NCI-H1105 treated with DMSO at 0.1 percent for 48 hours (cell line): ENCODE results near the gene ENO1.
A peak's percentile ranks its signal among the peaks of the same experiment; 100 is the strongest.
"Not testable (repeated sequence)": the region's sequence is repeated elsewhere in the genome, so short reads cannot be mapped to it uniquely, and the experiment has no call there.

Source experiments
- DNase-seq: peaks from one replicate; lab custom pipeline; 2025; lab: John Stamatoyannopoulos, UW

Gene ENO1

DNA sequence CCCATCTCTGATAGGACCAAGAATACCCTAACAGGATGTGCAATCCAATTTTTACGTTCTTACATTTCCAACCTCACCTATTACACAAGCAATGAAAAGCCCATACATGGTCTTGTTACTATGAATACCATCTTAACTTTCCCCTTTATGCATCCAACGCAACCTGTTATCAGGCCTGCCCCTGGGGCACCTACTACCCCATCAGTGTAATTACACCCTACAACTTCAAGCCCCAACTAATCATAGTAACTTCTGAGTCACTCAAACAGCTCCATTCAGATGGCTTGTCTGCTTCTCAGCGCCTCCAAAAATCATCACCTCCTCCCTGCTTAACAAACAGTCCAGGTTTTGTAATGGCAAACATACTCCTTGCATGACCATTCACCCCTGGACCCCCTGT lies 18.3 kb upstream of the ENO1 start:
- not testable (repeated sequence) for DNase-seq

DNA sequence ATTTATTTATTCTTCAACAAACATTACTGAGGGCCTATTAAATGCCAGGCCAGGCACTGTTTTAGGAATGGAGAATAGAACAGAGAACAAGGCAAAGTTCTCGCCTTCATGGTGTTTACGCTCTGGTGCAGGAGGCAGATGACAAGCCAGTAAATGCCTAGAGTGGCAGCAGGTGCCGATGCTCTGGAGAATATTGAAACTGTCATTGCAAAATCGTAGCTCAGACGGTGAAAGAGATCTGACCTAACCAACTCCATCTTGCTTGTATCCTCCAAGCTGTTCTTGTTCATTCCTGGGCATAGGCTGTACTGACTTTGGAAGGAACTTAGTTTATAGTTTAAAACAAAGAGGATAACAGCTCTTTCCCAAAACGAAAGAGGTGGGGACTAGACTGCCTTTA lies 13.5 kb upstream of the ENO1 start:
- DNase-seq: no peak

- no peak for DNase-seq
These were observed 12.9 kb upstream of the ENO1 start for GRCh38 chr1:8891401-8891800.

DNA sequence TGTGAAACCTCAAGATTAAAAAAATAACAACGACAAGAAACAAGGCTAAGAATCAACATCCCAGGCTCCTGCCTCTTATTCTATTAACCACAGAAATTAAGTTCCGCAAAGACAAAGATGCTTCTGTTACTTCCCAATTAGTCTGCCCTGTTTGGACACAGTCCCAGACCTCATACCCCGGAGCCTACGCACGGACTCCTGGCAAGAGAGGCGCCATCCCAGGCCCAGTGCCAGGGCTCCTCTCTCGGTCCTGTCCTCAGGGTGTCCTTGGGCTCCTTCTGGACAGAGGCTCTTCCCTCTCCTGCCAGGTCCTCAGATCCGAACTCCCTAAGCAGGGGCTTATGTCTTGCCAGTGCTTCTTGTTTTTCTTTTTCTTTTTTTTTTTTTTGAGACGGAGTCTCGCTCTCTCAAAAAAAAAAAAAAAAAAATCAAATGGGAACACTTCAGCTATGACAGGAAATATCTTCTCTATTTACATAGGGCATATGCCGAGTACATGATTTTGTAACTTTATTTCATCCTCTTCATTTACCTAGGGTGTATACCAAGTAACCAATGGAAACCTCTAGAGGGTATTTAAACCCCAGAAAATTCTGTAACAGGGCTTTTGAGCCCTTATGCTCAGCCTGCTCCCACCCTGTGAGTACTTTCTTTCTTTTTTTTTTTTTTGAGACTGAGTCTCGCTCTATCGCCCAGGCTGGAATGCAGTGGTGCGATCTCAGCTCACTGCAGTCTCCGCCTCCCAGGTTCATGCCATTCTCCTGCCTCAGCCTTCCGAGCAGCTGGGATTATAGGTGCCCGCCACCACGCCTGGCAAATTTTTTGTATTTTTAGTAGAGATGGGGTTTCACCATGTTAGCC lies 11.7 kb upstream of the ENO1 start:
- peak; percentile 79 for DNase-seq

GRCh38 chr1:8889103-8889846 lies 10.8 kb upstream of the ENO1 start:
- DNase-seq: no peak

DNA sequence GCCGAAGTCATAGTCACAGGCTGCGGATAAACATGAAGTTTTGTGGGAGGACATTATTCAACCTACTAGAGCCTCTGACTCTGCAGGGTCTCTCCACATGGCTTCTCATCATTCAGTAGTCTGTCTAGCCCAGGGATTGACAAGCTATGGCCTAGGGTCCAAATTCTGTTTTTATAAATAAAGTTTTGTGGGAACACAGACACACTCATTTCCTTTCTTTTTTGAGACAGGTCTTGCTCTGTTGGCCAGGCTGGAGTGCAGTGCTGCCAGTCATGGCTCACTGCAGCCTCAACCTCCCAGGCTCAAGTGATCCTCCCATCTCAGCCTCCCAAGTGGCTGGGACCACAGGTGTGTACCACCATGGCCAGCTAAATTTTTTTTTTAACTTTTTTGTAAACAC lies 8.1 kb upstream of the ENO1 start:
- no peak for DNase-seq

- DNase-seq: not testable (repeated sequence)
These were observed 7.6 kb upstream of the ENO1 start for GRCh38 chr1:8886031-8886524.

DNA sequence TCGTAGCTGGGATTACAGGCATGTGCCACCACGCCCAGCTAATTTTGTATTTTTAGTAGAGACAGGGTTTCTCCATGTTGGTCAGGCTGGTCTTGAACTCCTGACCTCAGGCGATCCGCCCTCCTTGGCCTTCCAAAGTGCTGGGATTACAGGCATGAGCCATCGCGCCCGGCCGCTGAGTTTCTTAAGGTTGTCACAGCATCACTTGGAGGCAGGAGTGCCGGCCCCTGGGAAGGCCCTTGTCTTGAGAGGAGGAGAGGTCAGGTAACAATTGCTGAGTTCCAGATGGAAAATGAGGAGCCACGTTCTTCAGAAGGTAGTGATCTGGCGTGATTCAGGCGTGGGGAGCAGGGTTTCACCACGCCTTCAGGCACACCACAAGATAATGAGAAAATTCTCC lies 5.6 kb upstream of the ENO1 start:
- DNase-seq: not testable (repeated sequence)

DNA sequence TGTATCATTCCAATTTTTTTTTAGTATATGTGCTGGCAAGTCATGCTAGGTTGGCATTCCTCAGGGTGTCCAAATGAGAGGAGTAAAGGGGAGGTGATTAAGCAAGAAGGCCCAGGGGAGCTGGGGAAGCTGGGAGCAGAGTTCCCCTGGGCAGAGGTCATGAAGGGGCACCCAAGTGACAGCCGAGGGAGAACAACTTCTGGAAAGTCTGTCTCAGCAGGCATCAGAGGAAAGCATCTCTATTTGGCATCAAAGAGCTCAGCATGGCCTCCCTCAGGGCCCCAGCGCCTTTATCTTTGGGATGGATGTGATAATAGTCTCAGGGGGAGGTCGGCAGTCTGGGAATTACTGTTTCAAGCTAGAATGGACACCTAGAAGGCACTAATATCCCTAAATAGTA lies 5.0 kb upstream of the ENO1 start:
- no peak for DNase-seq

- DNase-seq: no peak
These were observed 1.6 kb upstream of the ENO1 start for GRCh38 chr1:8879922-8880676.

GRCh38 chr1:8879464-8879921 lies 1.0 kb upstream of the ENO1 start:
- DNase-seq: no peak

DNA sequence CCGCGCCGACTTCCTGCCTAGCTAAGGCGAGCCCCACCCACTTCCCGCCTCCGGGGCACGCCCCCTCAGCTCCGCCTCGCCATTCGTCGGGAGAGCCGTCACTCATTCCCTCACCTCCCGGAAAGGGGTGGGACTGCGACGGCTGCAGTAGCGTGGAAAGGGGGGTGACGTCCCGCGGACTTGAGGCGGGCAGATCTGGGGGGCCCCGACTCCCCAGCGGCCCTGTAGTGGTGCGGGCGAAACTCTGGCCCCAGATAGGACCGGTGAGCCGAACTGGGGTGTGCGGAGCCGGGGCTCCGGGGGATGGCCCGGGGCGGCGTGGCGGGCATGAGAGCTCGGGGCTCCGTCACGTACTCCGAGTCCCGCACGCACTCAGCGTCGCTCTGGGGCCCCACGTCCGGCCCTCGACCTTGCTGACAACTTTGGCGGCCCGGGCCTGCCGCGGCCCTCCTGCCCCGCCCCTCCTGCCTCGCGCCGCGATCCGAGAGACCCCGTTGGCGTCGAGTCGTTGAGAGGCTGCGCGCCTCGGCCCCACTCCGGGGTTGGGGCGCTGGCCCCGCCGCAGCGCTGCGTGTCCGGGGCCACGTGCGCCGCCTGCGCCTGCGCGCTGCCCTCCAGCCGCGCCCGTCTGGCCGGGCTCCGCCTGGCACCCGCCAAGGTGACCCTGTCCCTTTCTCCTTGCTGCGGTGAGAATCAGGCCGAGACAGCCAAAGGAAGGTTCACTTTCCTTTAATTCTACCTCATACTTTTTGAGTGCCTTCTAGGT lies 395 bp upstream of the ENO1 start:
- DNase-seq: peak; percentile 90

- DNase-seq: no peak
These were observed 2.4 kb downstream of the ENO1 start for GRCh38 chr1:8876087-8876486.

GRCh38 chr1:8875216-8875861 lies 3.1 kb downstream of the ENO1 start:
- DNase-seq: no peak

DNA sequence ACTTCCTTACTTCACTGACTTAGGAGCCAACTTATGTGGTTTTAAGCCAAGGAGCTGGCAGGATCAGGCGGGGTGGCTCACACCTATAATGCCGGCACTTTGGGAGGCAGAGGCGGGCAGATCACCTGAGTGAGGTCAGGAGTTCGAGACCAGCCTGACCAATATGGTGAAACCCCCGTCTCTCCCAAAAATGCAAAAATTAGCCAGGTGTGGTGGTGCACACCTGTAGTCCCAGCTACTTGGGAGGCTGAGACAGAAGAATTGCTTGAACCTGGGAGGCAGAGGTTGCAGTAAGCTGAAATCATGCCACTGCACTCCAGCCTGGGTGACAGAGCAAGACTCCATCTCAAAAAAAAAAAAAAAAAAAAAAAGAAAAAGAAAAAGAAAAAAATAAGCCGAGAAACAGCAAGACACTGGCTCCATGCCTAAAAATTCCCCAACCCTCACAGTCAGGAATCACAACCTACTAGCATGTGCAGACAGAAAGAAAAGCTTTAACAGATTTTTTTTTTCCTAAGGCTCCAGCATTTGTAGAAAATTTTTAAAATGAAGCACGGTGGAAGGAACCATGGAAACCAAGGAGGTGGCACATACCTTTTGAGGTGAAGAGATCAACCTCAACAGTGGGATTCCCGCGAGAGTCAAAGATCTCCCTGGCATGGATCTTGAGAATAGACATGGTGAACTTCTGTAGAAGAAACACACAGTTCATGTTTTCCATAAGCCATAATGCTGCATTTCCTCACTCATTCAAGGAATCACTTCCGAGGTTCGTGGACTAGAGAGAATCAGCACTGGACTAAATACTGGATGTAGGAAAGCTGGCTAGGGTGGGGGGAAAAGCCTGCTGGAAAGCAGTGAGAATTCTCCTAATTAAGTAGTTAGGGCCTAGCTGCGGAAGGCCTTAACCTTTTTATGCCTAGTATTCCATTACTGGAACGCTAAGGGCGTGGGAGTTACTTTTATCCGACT lies 4.0 kb downstream of the ENO1 start:
- DNase-seq: no peak

GRCh38 chr1:8873506-8874229 lies 4.8 kb downstream of the ENO1 start:
- DNase-seq: no peak

- DNase-seq: no peak
These were observed 5.5 kb downstream of the ENO1 start for GRCh38 chr1:8873001-8873400.

DNA sequence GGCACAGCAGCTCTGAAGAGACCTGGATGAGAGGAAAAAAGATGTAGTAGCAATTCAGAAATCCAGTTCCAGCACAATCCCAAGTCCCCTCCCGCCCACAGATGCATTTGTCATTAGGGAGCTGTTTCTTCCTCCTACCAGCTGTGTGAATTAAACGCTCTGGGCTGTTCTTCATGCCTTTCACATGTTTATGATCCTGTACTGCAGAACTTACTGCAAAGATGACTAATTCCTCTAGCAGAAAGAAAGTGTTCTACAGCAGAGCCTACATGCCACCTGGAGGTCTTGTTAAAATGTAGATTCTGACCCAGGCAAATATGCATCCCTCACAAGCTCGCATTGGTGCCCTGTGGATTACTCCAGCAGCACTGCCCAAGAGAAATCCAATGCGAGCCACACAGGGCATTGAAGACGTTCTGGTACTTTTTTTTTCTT lies 6.5 kb downstream of the ENO1 start:
- DNase-seq: no peak

GRCh38 chr1:8871539-8871935 lies 6.9 kb downstream of the ENO1 start:
- no peak for DNase-seq
